Brain microvascular endothelial cell (primary cell): ENCODE measurements around the gene PDZRN3.

Experiments used
- DNase-seq: peaks from one replicate; pipeline ENCODE4 v3.0.0-alpha.2; 2020
- H3K27ac ChIP-seq: fragments of 250-450 bp; sonication (Bioruptor Pico); 2 replicates; pipeline ENCODE4 v1.5.1; 2020; ENCODE audit warnings: mild to moderate bottlenecking, moderate library complexity
- H3K27me3 ChIP-seq: fragments of 250-450 bp; sonication (Bioruptor Pico); replicated peaks from 2 replicates; pipeline ENCODE4 v1.5.1; 2020; ENCODE audit warnings: mild to moderate bottlenecking
- H3K36me3 ChIP-seq: fragments of 250-450 bp; sonication (Bioruptor Pico); replicated peaks from 2 replicates; pipeline ENCODE4 v1.5.1; 2020; ENCODE audit warnings: mild to moderate bottlenecking
- H3K4me3 ChIP-seq: 2 replicates; pipeline ENCODE4 v1.5.1; 2011; ENCODE audit warnings: low read depth, mild to moderate bottlenecking, control low read depth, low read length, moderate library complexity
- CTCF ChIP-seq: IDR thresholded peaks from 2 replicates; pipeline ENCODE4 v1.5.1; 2011; ENCODE audit warnings: low read depth, mild to moderate bottlenecking, moderate library complexity, low read length, control low read depth, inconsistent platforms; ENCODE audit errors: missing control alignments
- in situ Hi-C: cut with HindIII; loops from 2 replicates; pipeline ENCODE4 v1.10.0; 2017; ENCODE audit warnings: low sequenced_read_pairs, low pct_ligation_motif_present

PDZRN3 gene

GRCh38 chr3:73433687-73434086 is 191.1 kb downstream of the PDZRN3 start:
- Histone ChIP-seq H3K27ac (no peak overlapping the region), H3K27me3 (no peaks in the 10 kb centered on the region), H3K4me3 (no peak overlapping the region), H3K36me3 (no peaks in the 10 kb centered on the region)
- TF ChIP-seq CTCF = no peak
- in situ Hi-C loops = no loop called here
- DNase-seq = no peak

- H3K36me3 ChIP-seq = no peaks in the 10 kb centered on the region
- in situ Hi-C loops = no loop called here
- no peak overlapping the region for H3K27ac ChIP-seq
- H3K4me3 ChIP-seq = no peak overlapping the region
- DNase-seq = no peak
- no peak for TF ChIP-seq CTCF
- H3K27me3 ChIP-seq = no peaks in the 10 kb centered on the region
Measured at GRCh38 chr3:73433079-73433478, 191.7 kb downstream of the PDZRN3 start.

DNA sequence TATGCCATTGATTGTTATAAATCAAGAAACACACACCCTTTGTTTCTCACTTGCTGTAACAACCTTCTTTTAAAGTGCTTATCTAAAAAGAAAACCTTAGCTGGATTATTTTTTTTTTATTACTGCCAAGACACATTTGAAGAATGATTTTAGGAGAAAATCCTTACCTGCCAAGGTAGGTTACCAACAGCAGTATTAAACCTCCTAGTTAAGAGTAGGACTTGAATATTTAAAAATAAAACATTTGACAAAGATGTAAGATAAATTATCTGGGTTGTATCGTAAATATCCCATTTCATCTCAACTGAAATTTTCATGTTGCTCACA is 192.1 kb downstream of the PDZRN3 start:
- no peak overlapping the region for H3K27ac ChIP-seq
- DNase-seq = no peak
- H3K36me3 ChIP-seq = no peaks in the 10 kb centered on the region

GRCh38 chr3:73432023-73432705 is 192.6 kb downstream of the PDZRN3 start:
- H3K27ac ChIP-seq = no peak overlapping the region
- peak; percentile 74 for TF ChIP-seq CTCF
- in situ Hi-C loops = no loop called here
- no peaks in the 10 kb centered on the region for H3K27me3 ChIP-seq
- peak; percentile 37 for DNase-seq
- H3K4me3 ChIP-seq = no peak overlapping the region
- H3K36me3 ChIP-seq = no peaks in the 10 kb centered on the region

More for the DNA sequence above, 192.1 kb downstream of the PDZRN3 start:
- Histone ChIP-seq H3K4me3 (no peak overlapping the region), H3K27me3 (no peaks in the 10 kb centered on the region)
- TF ChIP-seq CTCF = no peak
- in situ Hi-C loops = no loop called here

GRCh38 chr3:73431183-73431900 is 193.4 kb downstream of the PDZRN3 start:
- Histone ChIP-seq H3K4me3 (no peak overlapping the region), H3K27me3 (no peaks in the 10 kb centered on the region), H3K27ac (no peak overlapping the region), H3K36me3 (no peaks in the 10 kb centered on the region)
- no peak for TF ChIP-seq CTCF
- in situ Hi-C loops = no loop called here
- no peak for DNase-seq
